Activated T-cell treated with anti-CD3 and anti-CD28 coated beads, Interleukin-2, amount 50 U/mL, for 72 hours (primary cell): Measurements from ENCODE around the gene CAPRIN2. TPM values are rescaled to one million over a fixed set of nuclear protein-coding genes. Genes with fewer than 3 reads are reported as not detected.

ENCODE experiments used
- ATAC-seq, 2 donors: fragments of 150-1000 bp; cut with Tn5 transposase; replicated peaks in 1 of 2; 2 replicates each; pipeline ENCODE4 v1.10.0; 2021; ENCODE audit warnings: moderate library complexity in 2 of 2, mild to moderate bottlenecking in 1 of 2
- DNase-seq, 2 donors: peaks; one replicate each; pipeline ENCODE4 v3.0.0; 2021 to 2022; ENCODE audit warnings: mixed read lengths in 1 of 2
- H3K27ac Mint-ChIP-seq: one replicate; pipeline ENCODE4 v1.8.0; 2022; ENCODE audit warnings: mild to moderate bottlenecking, moderate library complexity, mixed read lengths
- H3K27me3 Mint-ChIP-seq: one replicate; pipeline ENCODE4 v1.8.0; 2022; ENCODE audit warnings: low read depth, mixed read lengths
- H3K36me3 Mint-ChIP-seq, 2 donors: one replicate each; pipeline ENCODE4 v1.8.0; 2022; ENCODE audit warnings: mixed read lengths in 2 of 2, mild to moderate bottlenecking in 1 of 2; ENCODE audit not compliant: insufficient read depth in 2 of 2
- H3K4me1 Mint-ChIP-seq: one replicate; pipeline ENCODE4 v1.8.0; 2022; ENCODE audit warnings: low read depth, mixed read lengths
- H3K4me3 Mint-ChIP-seq, 2 donors: one replicate each; pipeline ENCODE4 v1.8.0; 2022; ENCODE audit warnings: mild to moderate bottlenecking in 2 of 2, mixed read lengths in 2 of 2, moderate library complexity in 2 of 2
- H3K9me3 Mint-ChIP-seq, 2 donors: one replicate each; pipeline ENCODE4 v1.8.0; 2022; ENCODE audit warnings: mixed read lengths in 2 of 2
- total RNA-seq, 2 donors: library from RNA; stranded (reverse); gene quantifications; one replicate each; pipeline ENCODE4 v1.2.3, GENCODE V29; 2022

CAPRIN2 gene
- total RNA-seq, 2 donors from 2014 or later = 22.8 to 24.6 TPM

GRCh38 chr12:30707613-30708342 lies 47.0 kb downstream of the CAPRIN2 start:
- no peaks in the 10 kb centered on the region for H3K4me1 Mint-ChIP-seq
- H3K27me3 Mint-ChIP-seq = no peaks in the 10 kb centered on the region
- ATAC-seq (no peak), DNase-seq (no peak)
- H3K9me3 Mint-ChIP-seq = no peaks in the 10 kb centered on the region
- H3K4me3 Mint-ChIP-seq = no peak overlapping the region
- no peak overlapping the region for H3K27ac Mint-ChIP-seq
- H3K36me3 Mint-ChIP-seq = no peaks in the 10 kb centered on the region

- no peaks in the 10 kb centered on the region for H3K9me3 Mint-ChIP-seq
- DNase-seq (no peak), ATAC-seq (no peak)
- H3K36me3 Mint-ChIP-seq = no peaks in the 10 kb centered on the region
- no peak overlapping the region for H3K4me3 Mint-ChIP-seq
- H3K27ac Mint-ChIP-seq = no peak overlapping the region
- H3K27me3 Mint-ChIP-seq = no peaks in the 10 kb centered on the region
- H3K4me1 Mint-ChIP-seq = no peaks in the 10 kb centered on the region
Measured at GRCh38 chr12:30706476-30706875, 48.3 kb downstream of the CAPRIN2 start.

GRCh38 chr12:30701056-30701455 lies 53.7 kb downstream of the CAPRIN2 start:
- DNase-seq (no peak), ATAC-seq (no peak)
- Mint-ChIP-seq H3K36me3 (no peaks in the 10 kb centered on the region), H3K4me1 (peaks cover 4% of the 10 kb centered on the region), H3K9me3 (no peaks in the 10 kb centered on the region), H3K27ac (no peak overlapping the region), H3K4me3 (no peak overlapping the region), H3K27me3 (peaks cover 6% of the 10 kb centered on the region)

GRCh38 chr12:30700216-30700900 lies 54.4 kb downstream of the CAPRIN2 start:
- ATAC-seq = no peak
- H3K27ac Mint-ChIP-seq = no peak overlapping the region
- no peaks in the 10 kb centered on the region for H3K9me3 Mint-ChIP-seq
- peaks cover 6% of the 10 kb centered on the region for H3K27me3 Mint-ChIP-seq
- no peak overlapping the region for H3K4me3 Mint-ChIP-seq
- peaks cover 6% of the 10 kb centered on the region for H3K4me1 Mint-ChIP-seq
- peaks cover 0 to 3% of the 10 kb centered on the region in 2 donors for H3K36me3 Mint-ChIP-seq
- no peak for DNase-seq

- H3K9me3 Mint-ChIP-seq = no peaks in the 10 kb centered on the region
- H3K27ac Mint-ChIP-seq = no peak overlapping the region
- ATAC-seq = no peak
- H3K4me1 Mint-ChIP-seq = peaks cover 17% of the 10 kb centered on the region
- DNase-seq = no peak
- H3K36me3 Mint-ChIP-seq = peaks cover 0 to 3% of the 10 kb centered on the region in 2 donors
- no peak overlapping the region for H3K4me3 Mint-ChIP-seq
- H3K27me3 Mint-ChIP-seq = peaks cover 6% of the 10 kb centered on the region
Measured at GRCh38 chr12:30698346-30698745, 56.4 kb downstream of the CAPRIN2 start.

GRCh38 chr12:30696943-30697342 lies 57.8 kb downstream of the CAPRIN2 start:
- H3K27ac Mint-ChIP-seq = no peak overlapping the region
- peaks cover 6% of the 10 kb centered on the region for H3K27me3 Mint-ChIP-seq
- H3K4me1 Mint-ChIP-seq = peaks cover 31% of the 10 kb centered on the region
- ATAC-seq (no peak), DNase-seq (no peak)
- peak overlapping the region; percentile 7 to 11 for H3K4me3 Mint-ChIP-seq
- peaks cover 0 to 3% of the 10 kb centered on the region in 2 donors for H3K36me3 Mint-ChIP-seq
- no peaks in the 10 kb centered on the region for H3K9me3 Mint-ChIP-seq

GRCh38 chr12:30696486-30696885 lies 58.3 kb downstream of the CAPRIN2 start:
- Mint-ChIP-seq H3K27me3 (peaks cover 6% of the 10 kb centered on the region), H3K9me3 (no peaks in the 10 kb centered on the region), H3K4me1 (peaks cover 36% of the 10 kb centered on the region), H3K27ac (peak overlapping the region; percentile 99), H3K36me3 (peaks cover 0 to 3% of the 10 kb centered on the region in 2 donors), H3K4me3 (peak overlapping the region; percentile 93 to 95)
- no peak for DNase-seq
- ATAC-seq = no peak

- Mint-ChIP-seq H3K27me3 (peaks cover 6% of the 10 kb centered on the region), H3K36me3 (peaks cover 0 to 3% of the 10 kb centered on the region in 2 donors), H3K4me1 (peaks cover 40% of the 10 kb centered on the region), H3K4me3 (peak overlapping the region; percentile 93 to 95), H3K27ac (peak overlapping the region; percentile 99), H3K9me3 (no peaks in the 10 kb centered on the region)
- no peak for DNase-seq
- ATAC-seq = peak in 1 of 2 donors; percentile 43
Measured at GRCh38 chr12:30696103-30696408, 58.7 kb downstream of the CAPRIN2 start.

GRCh38 chr12:30695199-30696102 lies 59.3 kb downstream of the CAPRIN2 start, which contains the start of gene IPO8:
Gene IPO8 (minus strand): TSS chr12:30695869. CDS start chr12:30695647, 222 bp downstream.
- H3K36me3 Mint-ChIP-seq = peaks cover 0 to 3% of the 10 kb centered on the region in 2 donors
- peaks cover 42% of the 10 kb centered on the region for H3K4me1 Mint-ChIP-seq
- ATAC-seq = peak; percentile 87
- H3K27ac Mint-ChIP-seq = peak within 1 kb of the TSS; percentile 99
- H3K27me3 Mint-ChIP-seq = peaks cover 6% of the 10 kb centered on the region
- peak within 1 kb of the TSS; percentile 93 to 95 for H3K4me3 Mint-ChIP-seq
- H3K9me3 Mint-ChIP-seq = no peaks in the 10 kb centered on the region
- DNase-seq = peak; percentile 87 to 91

GRCh38 chr12:30694412-30695198 lies 60.1 kb downstream of the CAPRIN2 start:
- Mint-ChIP-seq H3K4me1 (peaks cover 42% of the 10 kb centered on the region), H3K36me3 (peaks cover 2 to 3% of the 10 kb centered on the region in 2 donors), H3K27ac (peak overlapping the region; percentile 91), H3K27me3 (peaks cover 6% of the 10 kb centered on the region), H3K9me3 (no peaks in the 10 kb centered on the region), H3K4me3 (peak overlapping the region; percentile 93 to 95)
- DNase-seq (peak; percentile 12), ATAC-seq (peak in 1 of 2 donors; percentile 38)

GRCh38 chr12:30692470-30692869 lies 62.3 kb downstream of the CAPRIN2 start:
- Mint-ChIP-seq H3K36me3 (peaks cover 2 to 3% of the 10 kb centered on the region in 2 donors), H3K9me3 (no peaks in the 10 kb centered on the region)
- DNase-seq = no peak

GRCh38 chr12:30691122-30691879 lies 63.5 kb downstream of the CAPRIN2 start:
- Mint-ChIP-seq H3K27ac (peak overlapping the region; percentile 13), H3K4me3 (no peak overlapping the region), H3K9me3 (no peaks in the 10 kb centered on the region), H3K4me1 (peaks cover 50% of the 10 kb centered on the region), H3K36me3 (peaks cover 2 to 3% of the 10 kb centered on the region in 2 donors), H3K27me3 (no peaks in the 10 kb centered on the region)
- no peak for ATAC-seq
- DNase-seq = no peak

More at GRCh38 chr12:30692470-30692869, 62.3 kb downstream of the CAPRIN2 start:
- H3K4me3 Mint-ChIP-seq = no peak overlapping the region
- peaks cover 48% of the 10 kb centered on the region for H3K4me1 Mint-ChIP-seq
- ATAC-seq = no peak
- no peaks in the 10 kb centered on the region for H3K27me3 Mint-ChIP-seq
- no peak overlapping the region for H3K27ac Mint-ChIP-seq
